ENCODE measurements around the gene LAMA2. TPM values are rescaled to one million over a fixed set of nuclear protein-coding genes. Genes with fewer than 3 reads are reported as not detected.

LAMA2 gene
- total RNA-seq, 2 experiments from 2014 or later, result 0.69 to 1.5 TPM

GRCh38 chr6:129262661-129263060 is 379.7 kb downstream of the LAMA2 start:
- Mint-ChIP-seq H3K4me1 (ENCODE audit: low read depth) (no peaks in the 10 kb centered on the region), H3K4me3 (no peak overlapping the region), H3K36me3 (ENCODE audit: low read depth) (no peaks in the 10 kb centered on the region), H3K27ac (no peak overlapping the region), H3K27me3 (peaks cover 5% of the 10 kb centered on the region), H3K9me3 (no peaks in the 10 kb centered on the region)
- no peak for ATAC-seq
- DNase-seq, result no peak
- POLR2A ChIA-PET, result no interaction called here
- no peak for TF ChIP-seq CTCF (IDR thresholded peaks at IDR 0.05)
- CTCF ChIA-PET, result interaction anchor here (1.4 kb wide), 1 partner anchor 10 kb away, joined by 4 read pairs; no protein-coding TSS in a partner anchor
- intact Hi-C loops (cut with micrococcal nuclease), result no loop called here

- intact Hi-C loops (cut with micrococcal nuclease), result no loop called here
- Mint-ChIP-seq H3K27me3 (peaks cover 5% of the 10 kb centered on the region), H3K27ac (no peak overlapping the region), H3K36me3 (ENCODE audit: low read depth) (no peaks in the 10 kb centered on the region), H3K4me3 (no peak overlapping the region), H3K4me1 (ENCODE audit: low read depth) (no peaks in the 10 kb centered on the region), H3K9me3 (no peaks in the 10 kb centered on the region)
- CTCF ChIA-PET, result interaction anchor here (1.4 kb wide), 1 partner anchor 10 kb away, joined by 4 read pairs; no protein-coding TSS in a partner anchor
- no peak for DNase-seq
- no peak for TF ChIP-seq CTCF (IDR thresholded peaks at IDR 0.05)
- POLR2A ChIA-PET, result no interaction called here
- ATAC-seq, result no peak
These were observed 380.2 kb downstream of the LAMA2 start for GRCh38 chr6:129263176-129263575.

- DNase-seq (no peak), ATAC-seq (no peak)
- ChIA-PET POLR2A (no interaction called here), CTCF (interaction anchor here (1.2 kb wide), 1 partner anchor 15 kb away, joined by 3 read pairs; no protein-coding TSS in a partner anchor)
- no peaks in the 10 kb centered on the region for H3K9me3 Mint-ChIP-seq
- no peak for TF ChIP-seq CTCF (IDR thresholded peaks at IDR 0.05)
- H3K4me1 Mint-ChIP-seq (ENCODE audit: low read depth), result no peaks in the 10 kb centered on the region
- H3K36me3 Mint-ChIP-seq (ENCODE audit: low read depth), result no peaks in the 10 kb centered on the region
- H3K4me3 Mint-ChIP-seq, result no peak overlapping the region
- no peak overlapping the region for H3K27ac Mint-ChIP-seq
- H3K27me3 Mint-ChIP-seq, result peaks cover 5% of the 10 kb centered on the region
- intact Hi-C loops (cut with micrococcal nuclease), result no loop called here
These were observed 381.6 kb downstream of the LAMA2 start for GRCh38 chr6:129264480-129265045.

GRCh38 chr6:129267028-129267427 is 384.1 kb downstream of the LAMA2 start:
- no peak for ATAC-seq
- H3K4me3 Mint-ChIP-seq, result no peak overlapping the region
- no peak for TF ChIP-seq CTCF (IDR thresholded peaks at IDR 0.05)
- POLR2A ChIA-PET, result no interaction called here
- H3K36me3 Mint-ChIP-seq (ENCODE audit: low read depth), result no peaks in the 10 kb centered on the region
- H3K4me1 Mint-ChIP-seq (ENCODE audit: low read depth), result no peaks in the 10 kb centered on the region
- intact Hi-C loops (cut with micrococcal nuclease), result no loop called here
- CTCF ChIA-PET, result interaction anchor here (1.4 kb wide), 1 partner anchor 15 kb away, joined by 5 read pairs; no protein-coding TSS in a partner anchor
- no peak overlapping the region for H3K27ac Mint-ChIP-seq
- DNase-seq, result no peak
- H3K27me3 Mint-ChIP-seq, result peaks cover 8% of the 10 kb centered on the region
- H3K9me3 Mint-ChIP-seq, result no peaks in the 10 kb centered on the region

- no peak for DNase-seq
- intact Hi-C loops (cut with micrococcal nuclease), result no loop called here
- H3K4me3 Mint-ChIP-seq, result no peak overlapping the region
- no peaks in the 10 kb centered on the region for H3K36me3 Mint-ChIP-seq (ENCODE audit: low read depth)
- no peak for TF ChIP-seq CTCF (IDR thresholded peaks at IDR 0.05)
- no peaks in the 10 kb centered on the region for H3K9me3 Mint-ChIP-seq
- CTCF ChIA-PET, result interaction anchor here (2.9 kb wide), 1 partner anchor 16 kb away, joined by 10 read pairs; no protein-coding TSS in a partner anchor
- H3K27ac Mint-ChIP-seq, result no peak overlapping the region
- H3K27me3 Mint-ChIP-seq, result peaks cover 8% of the 10 kb centered on the region
- no peak for ATAC-seq
- POLR2A ChIA-PET, result no interaction called here
- H3K4me1 Mint-ChIP-seq (ENCODE audit: low read depth), result no peaks in the 10 kb centered on the region
These were observed 386.1 kb downstream of the LAMA2 start for GRCh38 chr6:129269076-129269475.

Data from activated CD8-positive, alpha-beta T cell treated with anti-CD3 and anti-CD28 coated beads for 36 hours (primary cell).